HepG2 (cell line): ENCODE measurements around the gene STRADB. TPM values are rescaled to one million over a fixed set of nuclear protein-coding genes. Genes with fewer than 3 reads are reported as not detected.
A peak's percentile ranks its signal among the peaks of the same experiment; 100 is the strongest.
"Not testable (repeated sequence)": the region's sequence is repeated elsewhere in the genome, so short reads cannot be mapped to it uniquely, and the experiment has no call there.

ENCODE experiments used
- ATAC-seq: fragments of 200-7000 bp; cut with Tn5 transposase; 3 replicates; pipeline ENCODE4 v1.9.1; 2020; ENCODE audit warnings: mild to moderate bottlenecking, moderate library complexity
- BruUV-seq: library from RNA; stranded (reverse); fragments of 400-500 nt; replicated peaks from 2 replicates; lab custom pipeline; 2021; lab: Mats Ljungman, UMichigan
- CTCF ChIA-PET: fragments of 300-600 bp; formaldehyde crosslinking; extraction: SDS; loops from one replicate; lab custom pipeline; 2021; ENCODE audit warnings: low total read pairs, inconsistent platforms, low intra/inter-chr PET ratio; lab: Yijun Ruan, JAX
- POLR2A ChIA-PET: fragments of 350-600 bp; sonication (Branson Sonifier 250); formaldehyde crosslinking; loops from one replicate; lab custom pipeline; 2020; ENCODE audit warnings: antibody characterized with exemption, inconsistent platforms; lab: Yijun Ruan, JAX
- DNase-seq: peaks from one replicate; pipeline ENCODE4 v3.0.0-alpha.2; 2015; ENCODE audit warnings: low spot score
- FAIRE-seq: peaks from 3 replicates; lab custom pipeline; 2011; peaks lifted over from hg19 to GRCh38; lab: Jason Lieb, UNC
- H2AFZ ChIP-seq: one replicate; pipeline ENCODE4 v1.6.1; 2011; ENCODE audit warnings: low read length, inconsistent platforms
- H3K27ac ChIP-seq: fragments of 300-600 bp; 3 replicates; pipeline ENCODE4 v1.8.0; 2011; ENCODE audit warnings: mixed run types, mild to moderate bottlenecking, mixed read lengths, low read length, inconsistent platforms; ENCODE audit not compliant: insufficient read depth; ENCODE audit errors: extremely low read length
- H3K27me3 ChIP-seq, 2 experiments: fragments of 200-600 bp in 1 of 2; 2 replicates in 1 of 2; 3 replicates in 1 of 2; pipeline versions ENCODE4 v1.6.0 to v1.8.0; 2011; ENCODE audit warnings: low read length in 2 of 2, mild to moderate bottlenecking in 2 of 2, moderate library complexity in 2 of 2, inconsistent platforms in 1 of 2; ENCODE audit not compliant: insufficient read depth in 2 of 2, control insufficient read depth in 1 of 2
- H3K36me3 ChIP-seq, 2 experiments: fragments of 200-600 bp in 1 of 2; replicated peaks in 1 of 2; 2 replicates in 1 of 2; 3 replicates in 1 of 2; pipeline versions ENCODE4 v1.5.1 to v1.8.0; 2011; ENCODE audit warnings: low read length in 2 of 2, inconsistent platforms in 1 of 2; ENCODE audit not compliant: insufficient read depth in 2 of 2, control insufficient read depth in 1 of 2
- H3K4me1 ChIP-seq: 2 replicates; pipeline ENCODE4 v1.5.1; 2012; ENCODE audit warnings: low read length, inconsistent platforms; ENCODE audit not compliant: insufficient read depth
- H3K4me2 ChIP-seq: 2 replicates; pipeline ENCODE4 v1.6.0; 2011; ENCODE audit warnings: low read depth, low read length, inconsistent platforms
- H3K4me3 ChIP-seq, 3 experiments: fragments of 200-600 bp in 1 of 3; sonication (generic), shearing (Covaris generic) in 1 of 3; replicated peaks in 1 of 3; 2 replicates each; pipeline ENCODE4 v1.5.1; 2011 to 2016; ENCODE audit warnings: low read length in 3 of 3, inconsistent platforms in 2 of 3, low read depth in 2 of 3, mild to moderate bottlenecking in 2 of 3, control low read depth in 1 of 3, mixed read lengths in 1 of 3; ENCODE audit not compliant: insufficient read depth in 1 of 3
- H3K79me2 ChIP-seq: one replicate; pipeline ENCODE4 v1.6.1; 2011; ENCODE audit warnings: low read length, inconsistent platforms; ENCODE audit not compliant: insufficient read depth
- H3K9ac ChIP-seq: 2 replicates; pipeline ENCODE4 v1.6.0; 2011; ENCODE audit warnings: mild to moderate bottlenecking, low read depth, low read length, inconsistent platforms; ENCODE audit not compliant: insufficient read depth
- H3K9me3 ChIP-seq: 2 replicates; pipeline ENCODE4 v1.5.1; 2012; ENCODE audit warnings: mild to moderate bottlenecking, low read length
- H4K20me1 ChIP-seq: 2 replicates; pipeline ENCODE4 v1.6.0; 2011; ENCODE audit warnings: inconsistent platforms, mild to moderate bottlenecking, low read length, moderate library complexity; ENCODE audit not compliant: insufficient read depth
- FOXK1 ChIP-seq: sonication (generic); formaldehyde crosslinking; IDR thresholded peaks from 2 replicates; pipeline ENCODE4 v1.4.0; 2020; ENCODE audit warnings: low read depth, missing genetic modification reagents, borderline replicate concordance
- HNF4A ChIP-seq: sonication (generic); formaldehyde crosslinking; IDR thresholded peaks from 2 replicates; pipeline ENCODE4 v1.4.0; 2020; ENCODE audit warnings: missing genetic modification reagents
- IRX3 ChIP-seq: sonication (generic); formaldehyde crosslinking; IDR thresholded peaks from 2 replicates; pipeline ENCODE4 v1.8.1; 2023; ENCODE audit warnings: mild to moderate bottlenecking, low read depth, missing genetic modification reagents, borderline replicate concordance
- KLF15 ChIP-seq: sonication (generic); formaldehyde crosslinking; IDR thresholded peaks from 2 replicates; pipeline ENCODE4 v1.8.1; 2023; ENCODE audit warnings: borderline replicate concordance, mild to moderate bottlenecking, inconsistent platforms, missing genetic modification reagents, mixed read lengths
- NAIF1 ChIP-seq: sonication (generic); formaldehyde crosslinking; IDR thresholded peaks from 2 replicates; pipeline ENCODE4 v1.5.0; 2020; ENCODE audit warnings: mild to moderate bottlenecking, missing genetic modification reagents, borderline replicate concordance
- ZFP36L1 ChIP-seq: sonication (generic); formaldehyde crosslinking; IDR thresholded peaks from 2 replicates; pipeline ENCODE4 v1.8.0; 2022; ENCODE audit warnings: mild to moderate bottlenecking, missing genetic modification reagents, moderate library complexity
- ZFYVE20 ChIP-seq: sonication (generic); formaldehyde crosslinking; IDR thresholded peaks from 2 replicates; pipeline ENCODE4 v1.8.0; 2023; ENCODE audit warnings: low read depth, mild to moderate bottlenecking, moderate library complexity, missing genetic modification reagents, borderline replicate concordance
- ZNF234 ChIP-seq: sonication (generic); formaldehyde crosslinking; conservative IDR thresholded peaks from 2 replicates; pipeline ENCODE4 v1.5.1; 2020; ENCODE audit warnings: mild to moderate bottlenecking, missing genetic modification reagents
- ZNF777 ChIP-seq: sonication (generic); formaldehyde crosslinking; IDR thresholded peaks from 2 replicates; pipeline ENCODE4 v1.4.0; 2020; ENCODE audit warnings: missing genetic modification reagents
- WGBS: methylation state at CpG from one replicate; pipeline ENCODE4 v1.1.6; 2017; ENCODE audit warnings: low lambda C conversion rate; 5-methylcytosine and 5-hydroxymethylcytosine counted together
- in situ Hi-C: cut with HindIII; loops from 2 replicates; pipeline ENCODE4 v1.10.0; 2017; ENCODE audit warnings: low pct_unique_long_range_greater_than_20kb; ENCODE audit not compliant: extremely low pct_ligation_motif_present
- intact Hi-C: fragments of 100-400 bp; cut with micrococcal nuclease; formaldehyde crosslinking; loops from one replicate; pipeline ENCODE4 v1.10.0; 2022; ENCODE audit not compliant: unreplicated experiment
- polyA plus RNA-seq, 8 experiments: library from polyadenylated mRNA; depleted of rRNA in 3 of 8; stranded (reverse) in 7 of 8; unstranded in 1 of 8; fragments of >200 nt; fragmentation: Illumina TruSeq in 4 of 8; extraction: Trizol in 4 of 8; gene quantifications; 2 replicates each; pipeline versions ENCODE4 v1.2.1 to v1.2.3, GENCODE V29; 2011 to 2016; ENCODE audit warnings: low read depth in 4 of 8, missing spikeins in 1 of 8, mixed read lengths in 1 of 8; ENCODE audit not compliant: insufficient read depth in 1 of 8
- total RNA-seq, 5 experiments: library from RNA; depleted of rRNA; stranded (reverse); fragments of >200 nt; fragmentation: Illumina TruSeq; extraction: Trizol; gene quantifications; 2 replicates each; pipeline ENCODE4 v1.2.3, GENCODE V29; 2016; ENCODE audit warnings: low read depth in 1 of 5

The STRADB gene
- total and polyA plus RNA-seq, 2 of the 13 experiments (the other 11 are each of a cell fraction or from before 2014, with no cell fraction given), result 34.1 to 66.6 TPM

DNA sequence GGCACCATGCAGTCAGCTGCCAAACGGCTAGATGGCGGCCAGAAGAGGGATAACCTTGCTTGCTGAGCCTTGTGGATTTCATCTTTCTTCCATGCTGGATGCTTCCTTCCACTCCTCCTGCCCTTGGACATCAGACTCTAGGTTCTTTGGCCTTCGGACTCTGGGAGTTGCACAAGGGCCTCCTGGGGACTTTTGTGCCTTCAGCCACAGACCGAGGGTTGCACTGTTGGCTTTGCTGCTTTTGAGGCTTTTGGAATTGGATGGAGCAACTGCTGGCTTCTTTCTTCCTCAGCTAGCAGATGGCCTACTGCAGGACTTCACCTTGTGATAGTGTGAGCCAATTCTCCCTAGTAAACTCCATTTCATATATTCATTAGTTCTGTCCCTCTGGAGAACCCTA is 31.0 kb downstream of the STRADB start (continued):
- TF ChIP-seq NAIF1 (CRISPR knock-in tag) (no peak), ZNF234 (CRISPR knock-in tag) (no peak), HNF4A (CRISPR knock-in tag) (peak; percentile 82), FOXK1 (no peak)

DNA sequence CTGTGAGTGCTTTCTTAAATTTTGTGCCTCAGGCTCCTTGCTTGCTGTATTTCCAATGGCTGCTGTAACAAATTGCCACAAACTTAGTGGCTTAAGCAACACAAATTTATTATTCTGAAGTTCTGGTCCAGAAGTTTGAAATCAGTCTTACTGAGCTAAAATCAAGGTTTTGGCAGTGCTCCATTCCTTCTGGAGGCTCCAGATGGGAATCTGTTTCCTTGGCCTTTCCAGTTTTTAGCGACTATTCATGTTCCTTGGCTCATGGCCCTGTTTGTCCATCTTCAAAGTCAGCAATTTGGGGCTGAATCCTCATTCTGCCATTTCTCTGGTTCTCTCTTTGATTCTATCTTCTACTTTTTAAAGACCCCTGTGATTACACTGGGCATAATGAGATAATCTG is 31.8 kb downstream of the STRADB start:
- ATAC-seq (no peak), DNase-seq (no peak), FAIRE-seq (no peak)
- 78% methylated on average over 1 of the region's 1 CpG for WGBS
- CTCF ChIA-PET, result no interaction called here
- BruUV-seq, result no TSS peak
- H4K20me1 ChIP-seq, result no peaks in the 10 kb centered on the region
- in situ Hi-C loops (no loop called here), intact Hi-C loops (no loop called here)
- H3K4me2 ChIP-seq, result no peak overlapping the region
- no peaks in the 10 kb centered on the region for H3K79me2 ChIP-seq
- H3K9ac ChIP-seq, result no peak overlapping the region
- no peaks in the 10 kb centered on the region for H3K9me3 ChIP-seq
- no peaks in the 10 kb centered on the region for H3K27me3 ChIP-seq
- H2AFZ ChIP-seq, result no peak overlapping the region
- H3K36me3 ChIP-seq, result peaks cover 4 to 13% of the 10 kb centered on the region in 2 experiments; a peak in 2 of 5 replicates
- no peak overlapping the region for H3K4me3 ChIP-seq
- no peak for TF ChIP-seq KLF15
- TF ChIP-seq ZFYVE20 (CRISPR knock-in tag), result no peak
- no peak for TF ChIP-seq ZFP36L1 (CRISPR knock-in tag)
- no peak for TF ChIP-seq ZNF777 (CRISPR knock-in tag)
- TF ChIP-seq IRX3 (CRISPR knock-in tag), result no peak
- TF ChIP-seq, all 625 proteins: peak for 0
- Histone ChIP-seq H3K4me1 (no peaks in the 10 kb centered on the region), H3K27ac (no peak overlapping the region)
- POLR2A ChIA-PET, result no interaction called here

DNA sequence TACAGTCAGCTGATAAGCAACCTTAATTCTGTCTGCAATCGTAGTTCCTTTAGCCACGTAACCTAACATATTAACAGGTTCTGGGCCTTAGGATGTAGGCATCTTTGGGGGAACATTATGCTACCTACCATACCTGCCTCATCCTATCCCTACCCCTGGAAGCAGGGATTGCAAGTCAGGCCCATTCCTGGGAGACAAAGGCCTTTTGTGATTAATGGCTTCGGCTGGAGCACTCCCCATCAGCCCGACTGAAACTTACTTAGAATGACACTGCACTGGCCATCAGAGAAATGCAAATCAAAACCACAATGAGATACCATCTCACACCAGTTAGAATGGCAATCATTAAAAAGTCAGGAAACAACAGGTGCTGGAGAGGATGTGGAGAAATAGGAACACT is 32.2 kb downstream of the STRADB start:
- not testable (repeated sequence) for FAIRE-seq

More for the DNA sequence above, 32.2 kb downstream of the STRADB start:
- H3K4me3 ChIP-seq, H3K79me2 ChIP-seq, BruUV-seq, DNase-seq, H4K20me1 ChIP-seq, H3K36me3 ChIP-seq, ATAC-seq, intact Hi-C loops, H3K27ac ChIP-seq, H3K4me2 ChIP-seq, H3K4me1 ChIP-seq, CTCF ChIA-PET, H2AFZ ChIP-seq, POLR2A ChIA-PET, H3K9ac ChIP-seq, H3K9me3 ChIP-seq, in situ Hi-C loops, H3K27me3 ChIP-seq: not testable (repeated sequence)
- WGBS, result 80% methylated on average over 4 of the region's 4 CpGs
